HepG2 (cell line): ENCODE data around the gene PHACTR1. TPM values are rescaled to one million over a fixed set of nuclear protein-coding genes. Genes with fewer than 3 reads are reported as not detected.

Experiments used
- ATAC-seq: fragments of 200-7000 bp; cut with Tn5 transposase; 3 replicates; pipeline ENCODE4 v1.9.1; 2020; ENCODE audit warnings: mild to moderate bottlenecking, moderate library complexity
- BruUV-seq: library from RNA; stranded (reverse); fragments of 400-500 nt; replicated peaks from 2 replicates; lab custom pipeline; 2021; lab: Mats Ljungman, UMichigan
- CTCF ChIA-PET: fragments of 300-600 bp; formaldehyde crosslinking; extraction: SDS; loops from one replicate; lab custom pipeline; 2021; ENCODE audit warnings: low total read pairs, inconsistent platforms, low intra/inter-chr PET ratio; lab: Yijun Ruan, JAX
- POLR2A ChIA-PET: fragments of 350-600 bp; sonication (Branson Sonifier 250); formaldehyde crosslinking; loops from one replicate; lab custom pipeline; 2020; ENCODE audit warnings: antibody characterized with exemption, inconsistent platforms; lab: Yijun Ruan, JAX
- DNase-seq: peaks from one replicate; pipeline ENCODE4 v3.0.0-alpha.2; 2015; ENCODE audit warnings: low spot score
- FAIRE-seq: peaks from 3 replicates; lab custom pipeline; 2011; peaks lifted over from hg19 to GRCh38; lab: Jason Lieb, UNC
- H2AFZ ChIP-seq: one replicate; pipeline ENCODE4 v1.6.1; 2011; ENCODE audit warnings: low read length, inconsistent platforms
- H3K27ac ChIP-seq: fragments of 300-600 bp; 3 replicates; pipeline ENCODE4 v1.8.0; 2011; ENCODE audit warnings: mixed run types, mild to moderate bottlenecking, mixed read lengths, low read length, inconsistent platforms; ENCODE audit not compliant: insufficient read depth; ENCODE audit errors: extremely low read length
- H3K27me3 ChIP-seq, 2 experiments: fragments of 200-600 bp in 1 of 2; 2 replicates in 1 of 2; 3 replicates in 1 of 2; pipeline versions ENCODE4 v1.6.0 to v1.8.0; 2011; ENCODE audit warnings: low read length in 2 of 2, mild to moderate bottlenecking in 2 of 2, moderate library complexity in 2 of 2, inconsistent platforms in 1 of 2; ENCODE audit not compliant: insufficient read depth in 2 of 2, control insufficient read depth in 1 of 2
- H3K36me3 ChIP-seq, 2 experiments: fragments of 200-600 bp in 1 of 2; replicated peaks in 1 of 2; 2 replicates in 1 of 2; 3 replicates in 1 of 2; pipeline versions ENCODE4 v1.5.1 to v1.8.0; 2011; ENCODE audit warnings: low read length in 2 of 2, inconsistent platforms in 1 of 2; ENCODE audit not compliant: insufficient read depth in 2 of 2, control insufficient read depth in 1 of 2
- H3K4me1 ChIP-seq: 2 replicates; pipeline ENCODE4 v1.5.1; 2012; ENCODE audit warnings: low read length, inconsistent platforms; ENCODE audit not compliant: insufficient read depth
- H3K4me2 ChIP-seq: 2 replicates; pipeline ENCODE4 v1.6.0; 2011; ENCODE audit warnings: low read depth, low read length, inconsistent platforms
- H3K4me3 ChIP-seq, 3 experiments: fragments of 200-600 bp in 1 of 3; sonication (generic), shearing (Covaris generic) in 1 of 3; replicated peaks in 1 of 3; 2 replicates each; pipeline ENCODE4 v1.5.1; 2011 to 2016; ENCODE audit warnings: low read length in 3 of 3, inconsistent platforms in 2 of 3, low read depth in 2 of 3, mild to moderate bottlenecking in 2 of 3, control low read depth in 1 of 3, mixed read lengths in 1 of 3; ENCODE audit not compliant: insufficient read depth in 1 of 3
- H3K79me2 ChIP-seq: one replicate; pipeline ENCODE4 v1.6.1; 2011; ENCODE audit warnings: low read length, inconsistent platforms; ENCODE audit not compliant: insufficient read depth
- H3K9ac ChIP-seq: 2 replicates; pipeline ENCODE4 v1.6.0; 2011; ENCODE audit warnings: mild to moderate bottlenecking, low read depth, low read length, inconsistent platforms; ENCODE audit not compliant: insufficient read depth
- H3K9me3 ChIP-seq: 2 replicates; pipeline ENCODE4 v1.5.1; 2012; ENCODE audit warnings: mild to moderate bottlenecking, low read length
- H4K20me1 ChIP-seq: 2 replicates; pipeline ENCODE4 v1.6.0; 2011; ENCODE audit warnings: inconsistent platforms, mild to moderate bottlenecking, low read length, moderate library complexity; ENCODE audit not compliant: insufficient read depth
- RFXAP ChIP-seq: sonication (generic); formaldehyde crosslinking; IDR thresholded peaks from 2 replicates; pipeline ENCODE4 v1.4.0; 2020; ENCODE audit warnings: missing genetic modification reagents, borderline replicate concordance
- ZBTB38 ChIP-seq: sonication (generic); formaldehyde crosslinking; IDR thresholded peaks from 2 replicates; pipeline ENCODE4 v1.5.1; 2020; ENCODE audit warnings: mild to moderate bottlenecking, missing genetic modification reagents
- ZNF326 ChIP-seq: sonication (generic); formaldehyde crosslinking; IDR thresholded peaks from 2 replicates; pipeline ENCODE4 v1.4.0; 2020; ENCODE audit warnings: missing genetic modification reagents, borderline replicate concordance
- ZSCAN31 ChIP-seq: sonication (generic); formaldehyde crosslinking; IDR thresholded peaks from 2 replicates; pipeline ENCODE4 v1.5.0; 2020; ENCODE audit warnings: low read depth, mild to moderate bottlenecking, missing genetic modification reagents
- WGBS: methylation state at CpG from one replicate; pipeline ENCODE4 v1.1.6; 2017; ENCODE audit warnings: low lambda C conversion rate; 5-methylcytosine and 5-hydroxymethylcytosine counted together
- in situ Hi-C: cut with HindIII; loops from 2 replicates; pipeline ENCODE4 v1.10.0; 2017; ENCODE audit warnings: low pct_unique_long_range_greater_than_20kb; ENCODE audit not compliant: extremely low pct_ligation_motif_present
- intact Hi-C: fragments of 100-400 bp; cut with micrococcal nuclease; formaldehyde crosslinking; loops from one replicate; pipeline ENCODE4 v1.10.0; 2022; ENCODE audit not compliant: unreplicated experiment
- polyA plus RNA-seq, 8 experiments: library from polyadenylated mRNA; depleted of rRNA in 3 of 8; stranded (reverse) in 7 of 8; unstranded in 1 of 8; fragments of >200 nt; fragmentation: Illumina TruSeq in 4 of 8; extraction: Trizol in 4 of 8; gene quantifications; 2 replicates each; pipeline versions ENCODE4 v1.2.1 to v1.2.3, GENCODE V29; 2011 to 2016; ENCODE audit warnings: low read depth in 4 of 8, missing spikeins in 1 of 8, mixed read lengths in 1 of 8; ENCODE audit not compliant: insufficient read depth in 1 of 8
- total RNA-seq, 5 experiments: library from RNA; depleted of rRNA; stranded (reverse); fragments of >200 nt; fragmentation: Illumina TruSeq; extraction: Trizol; gene quantifications; 2 replicates each; pipeline ENCODE4 v1.2.3, GENCODE V29; 2016; ENCODE audit warnings: low read depth in 1 of 5
- TF ChIP-seq, protein P1 (sequence below): sonication (generic); formaldehyde crosslinking; IDR thresholded peaks from 2 replicates; pipeline ENCODE4 v1.5.0; 2020; ENCODE audit warnings: mild to moderate bottlenecking, missing genetic modification reagents, borderline replicate concordance

Gene PHACTR1
- total and polyA plus RNA-seq, 2 of the 13 experiments (the other 11 are each of a cell fraction or from before 2014, with no cell fraction given) = 0.09 TPM; not detected in 1

DNA sequence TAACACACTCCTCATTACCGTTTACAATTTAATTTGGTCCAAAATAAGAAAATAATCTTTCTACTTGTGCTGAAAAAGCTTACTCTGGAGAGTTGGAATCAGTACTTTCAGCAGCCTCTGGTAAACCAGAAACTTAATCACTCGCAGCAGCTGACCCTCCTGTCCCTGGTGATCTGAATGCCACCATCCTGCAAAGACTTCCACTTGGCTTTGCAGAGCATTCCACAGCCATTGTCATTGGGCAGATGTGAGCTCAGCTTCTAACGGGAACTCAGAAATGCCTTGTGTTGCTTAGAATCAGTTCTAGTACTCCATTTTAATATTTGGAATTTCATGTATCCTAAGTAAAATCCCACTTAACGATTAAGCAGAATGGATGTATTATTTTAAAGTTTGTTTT lies 59.7 kb downstream of the PHACTR1 start:
- in situ Hi-C loops (no loop called here), intact Hi-C loops (no loop called here)
- no peaks in the 10 kb centered on the region for H4K20me1 ChIP-seq
- DNase-seq = no peak
- ATAC-seq = no peak
- H3K4me2 ChIP-seq = no peak overlapping the region
- no peak overlapping the region for H3K4me3 ChIP-seq
- no peaks in the 10 kb centered on the region for H3K4me1 ChIP-seq
- TF ChIP-seq, protein P1, sequence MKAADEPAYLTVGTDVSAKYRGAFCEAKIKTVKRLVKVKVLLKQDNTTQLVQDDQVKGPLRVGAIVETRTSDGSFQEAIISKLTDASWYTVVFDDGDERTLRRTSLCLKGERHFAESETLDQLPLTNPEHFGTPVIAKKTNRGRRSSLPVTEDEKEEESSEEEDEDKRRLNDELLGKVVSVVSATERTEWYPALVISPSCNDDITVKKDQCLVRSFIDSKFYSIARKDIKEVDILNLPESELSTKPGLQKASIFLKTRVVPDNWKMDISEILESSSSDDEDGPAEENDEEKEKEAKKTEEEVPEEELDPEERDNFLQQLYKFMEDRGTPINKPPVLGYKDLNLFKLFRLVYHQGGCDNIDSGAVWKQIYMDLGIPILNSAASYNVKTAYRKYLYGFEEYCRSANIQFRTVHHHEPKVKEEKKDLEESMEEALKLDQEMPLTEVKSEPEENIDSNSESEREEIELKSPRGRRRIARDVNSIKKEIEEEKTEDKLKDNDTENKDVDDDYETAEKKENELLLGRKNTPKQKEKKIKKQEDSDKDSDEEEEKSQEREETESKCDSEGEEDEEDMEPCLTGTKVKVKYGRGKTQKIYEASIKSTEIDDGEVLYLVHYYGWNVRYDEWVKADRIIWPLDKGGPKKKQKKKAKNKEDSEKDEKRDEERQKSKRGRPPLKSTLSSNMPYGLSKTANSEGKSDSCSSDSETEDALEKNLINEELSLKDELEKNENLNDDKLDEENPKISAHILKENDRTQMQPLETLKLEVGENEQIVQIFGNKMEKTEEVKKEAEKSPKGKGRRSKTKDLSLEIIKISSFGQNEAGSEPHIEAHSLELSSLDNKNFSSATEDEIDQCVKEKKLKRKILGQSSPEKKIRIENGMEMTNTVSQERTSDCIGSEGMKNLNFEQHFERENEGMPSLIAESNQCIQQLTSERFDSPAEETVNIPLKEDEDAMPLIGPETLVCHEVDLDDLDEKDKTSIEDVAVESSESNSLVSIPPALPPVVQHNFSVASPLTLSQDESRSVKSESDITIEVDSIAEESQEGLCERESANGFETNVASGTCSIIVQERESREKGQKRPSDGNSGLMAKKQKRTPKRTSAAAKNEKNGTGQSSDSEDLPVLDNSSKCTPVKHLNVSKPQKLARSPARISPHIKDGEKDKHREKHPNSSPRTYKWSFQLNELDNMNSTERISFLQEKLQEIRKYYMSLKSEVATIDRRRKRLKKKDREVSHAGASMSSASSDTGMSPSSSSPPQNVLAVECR = no peak
- no peak for TF ChIP-seq ZNF326 (CRISPR knock-in tag)
- no peak for TF ChIP-seq RFXAP
- no peak for TF ChIP-seq ZBTB38 (CRISPR knock-in tag)
- no peak for TF ChIP-seq ZSCAN31 (CRISPR knock-in tag)
- 0% methylated on average over 4 of the region's 4 CpGs for WGBS
- H3K9me3 ChIP-seq = no peaks in the 10 kb centered on the region
- H3K36me3 ChIP-seq = no peaks in the 10 kb centered on the region
- no peaks in the 10 kb centered on the region for H3K27me3 ChIP-seq
- no TSS peak for BruUV-seq
- no peak overlapping the region for H3K9ac ChIP-seq
- CTCF ChIA-PET = no interaction called here
- FAIRE-seq = no peak
- no peak overlapping the region for H2AFZ ChIP-seq
- no peak overlapping the region for H3K27ac ChIP-seq
- H3K79me2 ChIP-seq = no peaks in the 10 kb centered on the region
- POLR2A ChIA-PET = no interaction called here
